GM18868 (cell line): Measurements from ENCODE around the gene LMBR1L.

Experiments
- ATAC-seq: cut with Tn5 transposase; IDR thresholded peaks from one replicate; pipeline ENCODE4 v1.9.1; 2021; ENCODE audit warnings: mild to moderate bottlenecking, moderate library complexity; ENCODE audit not compliant: unreplicated experiment

Gene LMBR1L

DNA sequence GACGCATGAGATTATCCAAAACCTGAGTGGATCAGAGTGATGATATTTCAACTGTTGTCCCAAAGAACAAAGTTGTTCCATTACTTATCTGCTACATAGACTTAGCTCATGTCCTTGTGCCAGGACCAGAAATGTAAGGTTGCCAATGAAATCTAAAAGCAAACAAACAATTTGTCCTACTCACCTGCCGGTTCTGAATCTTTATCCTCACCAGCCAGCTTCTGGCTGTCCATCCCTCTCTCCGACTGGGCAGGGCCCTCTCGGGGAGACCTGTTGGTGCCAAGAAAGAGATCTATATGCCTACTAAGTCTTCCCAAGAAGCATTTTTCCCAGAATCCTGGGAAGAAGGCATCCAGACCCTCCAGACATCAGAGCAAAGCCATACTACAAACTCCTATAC lies 55.6 kb downstream of the LMBR1L start:
- no peak for ATAC-seq

DNA sequence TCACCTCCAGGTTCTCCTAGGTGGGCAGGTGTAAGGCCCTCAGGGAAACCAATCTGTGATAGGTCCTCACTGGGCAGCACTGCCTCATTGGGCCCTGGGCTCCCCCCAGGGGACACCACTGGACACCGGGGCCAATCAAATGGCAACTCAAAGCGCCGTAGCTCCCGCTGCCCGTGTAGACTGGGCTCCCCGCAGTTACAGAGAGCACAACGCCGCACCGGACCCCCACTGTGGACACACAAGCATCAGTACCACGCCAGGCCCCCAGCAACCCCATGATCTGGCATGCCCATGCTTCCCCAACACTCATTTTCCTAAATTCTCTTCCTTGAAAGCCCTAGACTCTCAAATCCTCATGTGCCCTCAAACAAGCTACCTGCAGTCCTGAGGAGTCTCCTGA lies 56.1 kb downstream of the LMBR1L start:
- ATAC-seq: no peak

DNA sequence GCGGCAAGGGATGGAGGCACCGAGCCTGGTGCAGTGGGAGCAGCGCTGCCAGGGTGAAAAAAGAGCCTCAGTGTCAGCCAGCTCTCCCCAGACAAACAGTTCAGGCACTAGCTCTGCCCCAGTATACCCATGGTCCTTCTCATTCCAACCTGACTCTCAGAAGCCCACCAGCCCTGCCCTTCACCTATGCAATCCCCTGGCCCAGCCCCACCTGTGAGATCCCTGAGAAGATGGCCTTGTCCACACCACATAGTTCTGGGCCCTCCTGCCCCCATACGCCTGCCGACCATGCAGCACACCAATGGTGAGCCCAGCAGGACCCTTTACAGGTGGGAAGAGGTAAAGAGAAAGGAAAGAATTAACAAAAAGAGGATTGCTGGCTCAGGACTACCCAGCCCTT lies 56.6 kb downstream of the LMBR1L start:
- ATAC-seq: no peak

DNA sequence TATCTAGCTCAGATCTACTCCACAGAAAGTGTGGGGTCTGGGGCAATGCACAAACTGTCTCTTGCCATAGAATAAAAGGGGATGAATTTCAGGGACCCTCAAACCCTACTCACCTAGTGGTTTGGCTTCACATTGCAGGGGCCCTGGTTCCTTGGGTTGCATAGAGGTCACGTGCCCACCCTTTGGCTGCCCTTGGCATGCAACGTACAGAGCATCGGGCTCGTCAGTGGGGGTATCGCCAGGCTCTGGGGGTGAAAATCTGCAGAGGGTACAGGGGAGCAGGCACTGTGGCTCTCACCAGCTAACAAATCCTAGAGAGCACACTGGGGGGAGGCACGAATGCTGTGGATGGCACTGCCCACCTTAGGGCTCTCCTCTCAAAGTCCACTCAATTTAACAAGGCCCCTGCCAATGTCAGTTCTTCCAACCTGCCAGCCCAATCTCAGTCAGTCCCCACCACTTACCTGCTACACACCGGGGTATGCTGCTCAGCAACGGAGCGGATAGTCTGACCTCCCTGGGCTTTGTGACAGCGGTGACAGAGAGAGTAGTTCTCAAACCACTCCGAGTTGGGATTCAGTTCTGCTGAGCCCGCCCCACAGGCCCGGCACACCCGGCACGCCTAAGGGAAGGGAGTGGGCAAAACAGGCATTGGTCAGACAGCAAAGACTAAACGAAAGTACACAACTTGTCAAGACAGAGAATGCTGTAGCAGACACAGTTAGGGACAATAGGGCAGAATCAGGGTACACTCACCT lies 58.0 kb downstream of the LMBR1L start:
- no peak for ATAC-seq

GRCh38 chr12:49051777-49052438 lies 58.7 kb downstream of the LMBR1L start:
- no peak for ATAC-seq

DNA sequence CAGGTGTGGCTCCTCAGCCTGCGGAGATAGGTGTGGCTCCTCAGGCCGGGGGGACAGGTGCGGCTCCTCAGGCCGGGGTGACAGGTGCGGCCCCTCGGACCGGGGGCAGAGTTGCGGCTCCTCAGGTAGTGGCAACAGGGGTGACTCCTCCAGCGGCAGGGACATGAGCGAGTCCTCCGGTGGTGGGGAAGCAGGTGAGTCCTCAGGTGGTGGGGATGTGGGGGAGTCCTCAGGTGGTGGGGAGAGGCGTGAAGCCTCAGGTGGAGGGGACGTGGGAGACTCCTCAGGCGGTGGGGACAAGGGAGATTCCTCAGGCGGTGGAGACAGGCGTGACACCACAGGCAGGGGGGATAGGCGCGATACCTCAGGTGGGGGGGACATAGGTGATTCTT lies 59.3 kb downstream of the LMBR1L start:
- ATAC-seq: no peak

- no peak for ATAC-seq
Observed at GRCh38 chr12:49050507-49051372, 59.9 kb downstream of the LMBR1L start.

DNA sequence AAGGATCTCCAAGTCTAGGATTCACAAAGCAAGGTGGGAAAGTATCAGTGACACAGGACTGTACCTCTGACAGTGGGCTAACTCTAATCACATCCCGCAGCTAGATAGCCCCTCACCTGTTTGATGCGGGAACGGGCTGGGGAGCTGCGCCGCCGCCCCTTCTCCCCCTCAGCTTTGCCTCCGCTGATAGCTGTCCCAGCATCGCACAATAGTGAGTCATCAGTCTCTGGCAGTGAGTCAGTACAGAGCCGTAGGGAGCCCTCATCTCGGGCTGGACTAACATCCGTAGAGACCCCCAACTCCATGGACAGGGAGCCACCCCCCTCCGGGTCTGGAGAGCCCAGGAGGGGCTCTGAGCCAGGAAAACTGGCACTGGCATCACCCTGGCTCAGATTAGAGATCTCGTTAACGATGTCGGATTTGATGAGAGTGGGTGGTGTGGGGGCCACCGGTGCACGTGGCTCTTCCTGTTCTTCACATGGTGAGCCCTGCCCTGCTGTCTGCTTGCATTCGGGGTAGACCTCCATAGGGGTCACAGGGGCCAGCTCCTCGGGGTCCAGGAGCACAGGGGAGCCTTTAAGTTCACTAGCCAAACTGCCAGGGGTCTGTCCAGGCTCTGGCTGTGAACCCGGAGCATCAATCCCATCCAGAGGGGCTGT lies 61.0 kb downstream of the LMBR1L start:
- no peak for ATAC-seq

DNA sequence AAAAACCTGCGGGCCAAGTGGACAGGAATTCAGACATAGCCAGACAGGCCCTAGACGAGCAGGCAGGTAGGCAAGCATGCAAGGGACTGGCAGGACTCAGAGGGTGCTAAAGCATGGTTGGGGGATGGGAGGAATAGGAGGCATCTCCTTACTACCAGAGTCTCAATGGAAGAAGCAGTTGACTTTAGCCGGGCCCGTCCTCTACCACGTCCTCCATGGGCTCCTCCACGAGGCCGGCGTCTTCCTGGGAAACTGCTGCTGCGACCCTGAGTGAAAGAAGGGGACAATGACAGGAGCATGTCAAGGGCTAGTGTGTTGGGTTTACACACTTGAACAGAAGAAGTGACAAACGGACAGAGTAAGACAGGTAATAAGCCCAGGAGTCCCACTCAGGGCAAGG lies 61.7 kb downstream of the LMBR1L start:
- ATAC-seq: no peak
